K562 (cell line): ENCODE data around the gene SAMD10. TPM values are rescaled to one million over a fixed set of nuclear protein-coding genes. Genes with fewer than 3 reads are reported as not detected.

Source experiments
- ATAC-seq: fragments of 200-7000 bp; cut with Tn5 transposase; 3 replicates; pipeline ENCODE4 v1.9.1; 2020; ENCODE audit warnings: moderate library complexity
- BruUV-seq: library from RNA; stranded (reverse); fragments of 400-500 nt; replicated peaks from 2 replicates; lab custom pipeline; 2021; lab: Mats Ljungman, UMichigan
- CTCF ChIA-PET: fragments of 300-600 bp; formaldehyde crosslinking; extraction: SDS; loops from one replicate; lab custom pipeline; 2021; ENCODE audit warnings: low intra/inter-chr PET ratio; lab: Yijun Ruan, JAX
- POLR2A ChIA-PET: fragments of 300-600, 350-650 bp; sonication (Branson Sonifier 250); formaldehyde crosslinking; extraction: SDS; loops from one replicate; lab custom pipeline; 2021; ENCODE audit warnings: antibody characterized with exemption, inconsistent platforms; lab: Yijun Ruan, JAX
- DNase-seq, 4 experiments: peaks; one replicate each; pipeline versions ENCODE4 v3.0.0 to v3.0.0-alpha.2; 2011 to 2018; ENCODE audit warnings: low spot score in 3 of 4, mixed read lengths in 3 of 4; ENCODE audit errors: extremely low read depth in 1 of 4
- FAIRE-seq: peaks from 2 replicates; lab custom pipeline; 2011; peaks lifted over from hg19 to GRCh38; lab: Jason Lieb, UNC
- H2AFZ ChIP-seq: 2 replicates; pipeline ENCODE4 v1.6.0; 2011; ENCODE audit warnings: low read depth, low read length, control low read depth, inconsistent platforms
- H3K27ac ChIP-seq: fragments of 200-600 bp; 3 replicates; pipeline ENCODE4 v1.8.0; 2011; ENCODE audit warnings: low read depth, mild to moderate bottlenecking, control low read depth, inconsistent platforms, low read length, moderate library complexity, mixed read lengths; ENCODE audit errors: extremely low read depth
- H3K27me3 ChIP-seq, 2 experiments: fragments of 300-600 bp in 1 of 2; 2 replicates in 1 of 2; 3 replicates in 1 of 2; pipeline versions ENCODE4 v1.6.0 to v1.8.0; 2011; ENCODE audit warnings: inconsistent platforms in 2 of 2, low read length in 2 of 2, mild to moderate bottlenecking in 1 of 2, mixed read lengths in 1 of 2, moderate library complexity in 1 of 2; ENCODE audit not compliant: control insufficient read depth in 2 of 2, insufficient read depth in 2 of 2
- H3K36me3 ChIP-seq: fragments of 300-600 bp; 3 replicates; pipeline ENCODE4 v1.8.0; 2011; ENCODE audit warnings: mild to moderate bottlenecking, low read length, inconsistent platforms; ENCODE audit not compliant: control insufficient read depth, insufficient read depth
- H3K4me1 ChIP-seq, 2 experiments: fragments of 200-600 bp in 1 of 2; replicated peaks in 1 of 2; 2 replicates in 1 of 2; 3 replicates in 1 of 2; pipeline versions ENCODE4 v1.5.1 to v1.8.0; 2011; ENCODE audit warnings: inconsistent platforms in 2 of 2, low read length in 2 of 2, mild to moderate bottlenecking in 1 of 2, mixed read lengths in 1 of 2, moderate library complexity in 1 of 2; ENCODE audit not compliant: control insufficient read depth in 2 of 2, insufficient read depth in 2 of 2
- H3K4me2 ChIP-seq: 2 replicates; pipeline ENCODE4 v1.6.1; 2011; ENCODE audit warnings: low read length, control low read depth, inconsistent platforms, mixed read lengths; ENCODE audit not compliant: insufficient read depth
- H3K4me3 ChIP-seq: fragments of 200-600 bp; sonication (generic), shearing (Covaris generic); 2 replicates; pipeline ENCODE4 v1.5.1; 2016; ENCODE audit warnings: control low read depth, inconsistent platforms
- H3K79me2 ChIP-seq: fragments of 200-600 bp; 3 replicates; pipeline ENCODE4 v1.8.0; 2011; ENCODE audit warnings: low read length, inconsistent platforms; ENCODE audit not compliant: control insufficient read depth, insufficient read depth
- H3K9ac ChIP-seq, 2 experiments: 2 replicates each; pipeline versions ENCODE4 v1.6.0 to v1.6.1; 2011; ENCODE audit warnings: low read depth in 2 of 2, low read length in 2 of 2, control low read depth in 1 of 2, inconsistent platforms in 1 of 2, mild to moderate bottlenecking in 1 of 2, mixed read lengths in 1 of 2; ENCODE audit not compliant: insufficient read depth in 1 of 2
- H3K9me1 ChIP-seq: one replicate; pipeline ENCODE4 v1.6.0; 2011; ENCODE audit warnings: inconsistent platforms, mild to moderate bottlenecking, low read length, moderate library complexity; ENCODE audit not compliant: control insufficient read depth, insufficient read depth
- H3K9me3 ChIP-seq: replicated peaks from 2 replicates; pipeline ENCODE4 v1.5.1; 2011; ENCODE audit warnings: low read depth, low read length, inconsistent platforms; ENCODE audit not compliant: control insufficient read depth, insufficient read depth
- H4K20me1 ChIP-seq: replicated peaks from 2 replicates; pipeline ENCODE4 v1.6.1; 2011; ENCODE audit warnings: low read length, inconsistent platforms, mixed read lengths; ENCODE audit not compliant: control insufficient read depth, insufficient read depth
- POLR2G ChIP-seq: fragments of 200-400 bp; formaldehyde crosslinking; IDR thresholded peaks from 2 replicates; pipeline ENCODE4 v1.6.1; 2017; ENCODE audit warnings: low read depth, mild to moderate bottlenecking, antibody characterized with exemption, low read length, moderate library complexity
- RBFOX2 ChIP-seq: fragments of 200-400 bp; formaldehyde crosslinking; IDR thresholded peaks from 2 replicates; pipeline ENCODE4 v1.6.1; 2017; ENCODE audit warnings: low read depth, mild to moderate bottlenecking, low read length, moderate library complexity
- TRIM28 ChIP-seq: fragments of 450-650 bp; IDR thresholded peaks from 2 replicates; pipeline ENCODE4 v1.6.1; 2017
- XRCC5 ChIP-seq: fragments of 200-400 bp; formaldehyde crosslinking; IDR thresholded peaks from 2 replicates; pipeline ENCODE4 v1.6.1; 2017; ENCODE audit warnings: low read depth, mild to moderate bottlenecking, low read length
- ZNF778 ChIP-seq: fragments of 450-650 bp; formaldehyde crosslinking; IDR thresholded peaks from 2 replicates; pipeline ENCODE4 v1.4.0; 2020; ENCODE audit warnings: mild to moderate bottlenecking, moderate library complexity
- WGBS: fragments of 100-300 bp; shearing (Covaris generic); methylation state at CpG from one replicate; pipeline ENCODE4 v1.1.6; 2016; ENCODE audit warnings: low coverage, mixed read lengths; ENCODE audit not compliant: insufficient coverage; ENCODE audit errors: missing lambda C conversion rate; 5-methylcytosine and 5-hydroxymethylcytosine counted together
- in situ Hi-C: fragments of 300-500 bp; cut with MboI; formaldehyde crosslinking; loops from 4 replicates; pipeline ENCODE4 v1.15.0; 2018; ENCODE audit warnings: inconsistent platforms, mixed read lengths
- intact Hi-C: fragments of 100-400 bp; cut with micrococcal nuclease; formaldehyde crosslinking; loops from 2 replicates; pipeline ENCODE4 v1.14.2; 2022
- polyA plus RNA-seq, 8 experiments: library from polyadenylated mRNA; depleted of rRNA in 4 of 8; stranded (reverse) in 5 of 8; unstranded in 3 of 8; fragments of >200 nt; fragmentation: Nextera tagmentation in 2 of 8; fragmentation: Illumina TruSeq in 1 of 8; extraction: Ambion mirVana in 2 of 8; extraction: Trizol in 1 of 8; gene quantifications; 2 replicates each; pipeline versions ENCODE4 v1.2.1 to v1.2.3, GENCODE V29; 2011 to 2014; ENCODE audit warnings: inconsistent platforms in 1 of 8, missing spikeins in 1 of 8
- total RNA-seq, 7 experiments: library from RNA; depleted of rRNA in 6 of 7; stranded (reverse); fragments of >200 nt in 6 of 7; fragmentation: Illumina TruSeq in 2 of 7; extraction: Trizol in 2 of 7; gene quantifications; 2 replicates each; pipeline versions ENCODE4 v1.2.1 to v1.2.3, GENCODE V29; 2011 to 2021; ENCODE audit warnings: low replicate concordance in 1 of 7

SAMD10 gene
- total and polyA plus RNA-seq, 9 of the 15 experiments (the other 6 are each of a cell fraction or from before 2014, with no cell fraction given), result 0.37 to 15.2 (median 4.8) TPM

- FAIRE-seq, result no peak
- DNase-seq, result no peak
- H4K20me1 ChIP-seq, result no peaks in the 10 kb centered on the region
Measured at GRCh38 chr20:63968136-63968927, 11.1 kb downstream of the SAMD10 start.

More at GRCh38 chr20:63968136-63968927, 11.1 kb downstream of the SAMD10 start:
- ATAC-seq, result peak; percentile 13; the same call in 1 of the 3 replicates
- POLR2A ChIA-PET, result interaction anchor here (0.6 to 1.7 kb wide), 5 partner anchors 9 to 13 kb away, joined by 3 to 9 read pairs (median 4); partner anchors contain the start of genes PRPF6 and UCKL1
- TF ChIP-seq XRCC5 (0 out of 2 replicates have a peak, but pooled peaks have one; percentile 32), ZNF778 (CRISPR knock-in tag) (no peak), POLR2G (peak; percentile 26; the same call in 1 of the 2 replicates), RBFOX2 (0 out of 2 replicates have a peak, but pooled peaks have one; percentile 48), TRIM28 (no peak)
- intact Hi-C loops (no loop called here), in situ Hi-C loops (no loop called here)
- H3K4me2 ChIP-seq, result peak overlapping the region; percentile 69
- CTCF ChIA-PET, result no interaction called here
- H3K9ac ChIP-seq, result peak overlapping the region; percentile 83 to 99
- H3K36me3 ChIP-seq, result peaks cover 40% of the 10 kb centered on the region; the same call in 1 of the 3 replicates
- H3K9me3 ChIP-seq, result no peaks in the 10 kb centered on the region
- peaks cover 21% of the 10 kb centered on the region for H3K79me2 ChIP-seq
- peak overlapping the region; percentile 83; the same call in 1 of the 3 replicates for H3K27ac ChIP-seq
- peaks cover 10 to 46% of the 10 kb centered on the region in 2 experiments for H3K4me1 ChIP-seq
- 81% methylated on average over 14 of the region's 14 CpGs for WGBS
- H3K9me1 ChIP-seq, result no peaks in the 10 kb centered on the region
- peak overlapping the region; percentile 63; the same call in 1 of the 2 replicates for H3K4me3 ChIP-seq
- TSS peak; percentile 59 for BruUV-seq
- no peaks in the 10 kb centered on the region for H3K27me3 ChIP-seq
- no peak overlapping the region for H2AFZ ChIP-seq
